T-helper 1 cell treated with Interleukin-12 subunit alpha and Interleukin-12 subunit beta and Interleukin-4 antibody, amounts not matched to agents 30 μg/mL and 1 μg/mL, for 36 hours (primary cell): Measurements from ENCODE around the gene CCR5AS.
"Not testable (repeated sequence)": the region's sequence is repeated elsewhere in the genome, so short reads cannot be mapped to it uniquely, and the experiment has no call there.

Source experiments
- H3K27ac Mint-ChIP-seq: one replicate; pipeline ENCODE4 v1.8.0; 2021; ENCODE audit warnings: mild to moderate bottlenecking, mixed read lengths
- H3K27me3 Mint-ChIP-seq: one replicate; pipeline ENCODE4 v1.8.0; 2021; ENCODE audit warnings: low read depth, mixed read lengths
- H3K36me3 Mint-ChIP-seq: one replicate; pipeline ENCODE4 v1.8.0; 2021; ENCODE audit warnings: low read depth, mixed read lengths
- H3K4me1 Mint-ChIP-seq: one replicate; pipeline ENCODE4 v1.8.0; 2021; ENCODE audit warnings: low read depth, mixed read lengths
- H3K4me3 Mint-ChIP-seq: one replicate; pipeline ENCODE4 v1.8.0; 2021; ENCODE audit warnings: mild to moderate bottlenecking, moderate library complexity, mixed read lengths
- H3K9me3 Mint-ChIP-seq: one replicate; pipeline ENCODE4 v1.8.0; 2021; ENCODE audit warnings: mixed read lengths

Gene CCR5AS

GRCh38 chr3:46416811-46417510, 10.1 kb upstream of the CCR5AS start:
- Mint-ChIP-seq H3K4me1 (no peaks in the 10 kb centered on the region), H3K9me3 (no peaks in the 10 kb centered on the region), H3K4me3 (no peak overlapping the region)

GRCh38 chr3:46416125-46416810, 9.4 kb upstream of the CCR5AS start:
- H3K27me3 Mint-ChIP-seq, result peaks cover 5% of the 10 kb centered on the region
- H3K4me3 Mint-ChIP-seq, result no peak overlapping the region
- H3K27ac Mint-ChIP-seq, result no peak overlapping the region
- H3K9me3 Mint-ChIP-seq, result no peaks in the 10 kb centered on the region
- H3K36me3 Mint-ChIP-seq, result no peaks in the 10 kb centered on the region
- H3K4me1 Mint-ChIP-seq, result no peaks in the 10 kb centered on the region

More at GRCh38 chr3:46416811-46417510, 10.1 kb upstream of the CCR5AS start:
- no peak overlapping the region for H3K27ac Mint-ChIP-seq
- H3K27me3 Mint-ChIP-seq, result peaks cover 5% of the 10 kb centered on the region
- H3K36me3 Mint-ChIP-seq, result no peaks in the 10 kb centered on the region

GRCh38 chr3:46414739-46415138, 7.9 kb upstream of the CCR5AS start:
- Mint-ChIP-seq H3K4me1 (peaks cover 5% of the 10 kb centered on the region), H3K9me3 (no peaks in the 10 kb centered on the region), H3K4me3 (no peak overlapping the region), H3K36me3 (no peaks in the 10 kb centered on the region), H3K27ac (no peak overlapping the region), H3K27me3 (peaks cover 5% of the 10 kb centered on the region)

- H3K9me3 Mint-ChIP-seq, result no peaks in the 10 kb centered on the region
- no peak overlapping the region for H3K4me3 Mint-ChIP-seq
- no peak overlapping the region for H3K27ac Mint-ChIP-seq
- peaks cover 5% of the 10 kb centered on the region for H3K27me3 Mint-ChIP-seq
- peaks cover 1% of the 10 kb centered on the region for H3K36me3 Mint-ChIP-seq
- H3K4me1 Mint-ChIP-seq, result peaks cover 9% of the 10 kb centered on the region
These were observed 7.1 kb upstream of the CCR5AS start for GRCh38 chr3:46413951-46414350.

GRCh38 chr3:46412786-46413298, 6.0 kb upstream of the CCR5AS start:
- H3K27me3 Mint-ChIP-seq, result peaks cover 5% of the 10 kb centered on the region
- peaks cover 16% of the 10 kb centered on the region for H3K4me1 Mint-ChIP-seq
- no peak overlapping the region for H3K27ac Mint-ChIP-seq
- no peak overlapping the region for H3K4me3 Mint-ChIP-seq
- H3K9me3 Mint-ChIP-seq, result no peaks in the 10 kb centered on the region
- H3K36me3 Mint-ChIP-seq, result peaks cover 9% of the 10 kb centered on the region

GRCh38 chr3:46411271-46411670, 4.4 kb upstream of the CCR5AS start:
- no peak overlapping the region for H3K4me3 Mint-ChIP-seq

GRCh38 chr3:46410669-46411068, 3.8 kb upstream of the CCR5AS start:
- no peaks in the 10 kb centered on the region for H3K9me3 Mint-ChIP-seq
- H3K27ac Mint-ChIP-seq, result no peak overlapping the region
- H3K27me3 Mint-ChIP-seq, result peaks cover 10% of the 10 kb centered on the region
- peaks cover 31% of the 10 kb centered on the region for H3K4me1 Mint-ChIP-seq
- H3K36me3 Mint-ChIP-seq, result peaks cover 13% of the 10 kb centered on the region
- no peak overlapping the region for H3K4me3 Mint-ChIP-seq

More at GRCh38 chr3:46411271-46411670, 4.4 kb upstream of the CCR5AS start:
- Mint-ChIP-seq H3K27me3 (peaks cover 10% of the 10 kb centered on the region), H3K36me3 (peaks cover 13% of the 10 kb centered on the region), H3K9me3 (no peaks in the 10 kb centered on the region), H3K27ac (no peak overlapping the region), H3K4me1 (peaks cover 31% of the 10 kb centered on the region)

GRCh38 chr3:46409739-46410489, 3.0 kb upstream of the CCR5AS start:
- H3K36me3 Mint-ChIP-seq, result peaks cover 13% of the 10 kb centered on the region
- H3K27me3 Mint-ChIP-seq, result peaks cover 9% of the 10 kb centered on the region
- H3K27ac Mint-ChIP-seq, result no peak overlapping the region
- peak overlapping the region; percentile 26 for H3K4me3 Mint-ChIP-seq
- peaks cover 31% of the 10 kb centered on the region for H3K4me1 Mint-ChIP-seq
- H3K9me3 Mint-ChIP-seq, result no peaks in the 10 kb centered on the region

GRCh38 chr3:46408853-46409252, 2.0 kb upstream of the CCR5AS start:
- Mint-ChIP-seq H3K27ac (peak overlapping the region; percentile 41), H3K36me3 (peaks cover 13% of the 10 kb centered on the region), H3K4me3 (no peak overlapping the region), H3K4me1 (peaks cover 31% of the 10 kb centered on the region), H3K9me3 (no peaks in the 10 kb centered on the region), H3K27me3 (peaks cover 7% of the 10 kb centered on the region)

- Mint-ChIP-seq H3K9me3 (peaks cover 2% of the 10 kb centered on the region), H3K36me3 (peaks cover 13% of the 10 kb centered on the region), H3K27me3 (peaks cover 16% of the 10 kb centered on the region), H3K4me3 (peak overlapping the region; percentile 80), H3K27ac (peak overlapping the region; percentile 91), H3K4me1 (peaks cover 31% of the 10 kb centered on the region)
These were observed 1.1 kb upstream of the CCR5AS start for GRCh38 chr3:46407970-46408369.

GRCh38 chr3:46406443-46406787, 451 bp downstream of the CCR5AS start:
- no peak overlapping the region for H3K4me3 Mint-ChIP-seq
- H3K27me3 Mint-ChIP-seq, result peaks cover 20% of the 10 kb centered on the region
- H3K9me3 Mint-ChIP-seq, result peaks cover 4% of the 10 kb centered on the region
- H3K27ac Mint-ChIP-seq, result peak overlapping the region; percentile 91
- H3K36me3 Mint-ChIP-seq, result peaks cover 16% of the 10 kb centered on the region
- peaks cover 31% of the 10 kb centered on the region for H3K4me1 Mint-ChIP-seq

GRCh38 chr3:46405301-46406019, 1.4 kb downstream of the CCR5AS start:
- Mint-ChIP-seq H3K4me3 (no peak overlapping the region), H3K9me3 (peaks cover 4% of the 10 kb centered on the region), H3K27me3 (peaks cover 20% of the 10 kb centered on the region), H3K27ac (no peak overlapping the region), H3K36me3 (peaks cover 16% of the 10 kb centered on the region), H3K4me1 (peaks cover 31% of the 10 kb centered on the region)

GRCh38 chr3:46402902-46403301, 4.0 kb downstream of the CCR5AS start:
- H3K4me1 Mint-ChIP-seq, result peaks cover 16% of the 10 kb centered on the region
- H3K36me3 Mint-ChIP-seq, H3K27ac Mint-ChIP-seq, H3K9me3 Mint-ChIP-seq, H3K4me3 Mint-ChIP-seq: not testable (repeated sequence)
- peaks cover 20% of the 10 kb centered on the region for H3K27me3 Mint-ChIP-seq

GRCh38 chr3:46401579-46401978, 5.3 kb downstream of the CCR5AS start:
- H3K36me3 Mint-ChIP-seq, result peaks cover 3% of the 10 kb centered on the region

More at GRCh38 chr3:46401579-46401978, 5.3 kb downstream of the CCR5AS start:
- Mint-ChIP-seq H3K4me3 (no peak overlapping the region), H3K9me3 (peaks cover 4% of the 10 kb centered on the region), H3K27ac (no peak overlapping the region), H3K27me3 (peaks cover 17% of the 10 kb centered on the region), H3K4me1 (peaks cover 8% of the 10 kb centered on the region)
